ENCODE results near the gene DOC2B. TPM values are rescaled to one million over a fixed set of nuclear protein-coding genes. Genes with fewer than 3 reads are reported as not detected.

The DOC2B gene
- total RNA-seq, 2 experiments from 2014 or later = not detected

GRCh38 chr17:156094-156621 lies 25.3 kb downstream of the DOC2B start:
- Histone ChIP-seq H3K4me1 (ENCODE audit: insufficient read depth, low read length, poor library complexity, severe bottlenecking) (no peaks in the 10 kb centered on the region), H3K27ac (ENCODE audit: low read depth, low read length, poor library complexity, severe bottlenecking) (no peak overlapping the region), H2AFZ (ENCODE audit: low read length) (no peak overlapping the region), H3K79me2 (ENCODE audit: insufficient read depth, low read depth, low read length) (no peaks in the 10 kb centered on the region), H3K4me3 (ENCODE audit: low read depth, low read length, poor library complexity, severe bottlenecking) (no peak overlapping the region), H3K4me2 (ENCODE audit: low read length) (no peak overlapping the region), H3K9me2 (ENCODE audit: insufficient read depth, low read length) (no peaks in the 10 kb centered on the region), H4K20me1 (ENCODE audit: insufficient read depth, low read length) (no peaks in the 10 kb centered on the region), H3K9me3 (ENCODE audit: low read length) (no peaks in the 10 kb centered on the region), H3K36me3 (ENCODE audit: insufficient read depth, low read length) (no peaks in the 10 kb centered on the region)
- no TSS peak for BruUV-seq (replicated peaks)
- ChIA-PET CTCF (ENCODE audit: unreplicated experiment) (no interaction called here), POLR2A (no interaction called here)
- intact Hi-C loops (cut with micrococcal nuclease; ENCODE audit: unreplicated experiment) = no loop called here
- DNase-seq (ENCODE audit: low spot score) = no peak
- TF ChIP-seq EZH2phosphoT487 (IDR thresholded peaks at IDR 0.05; ENCODE audit: borderline replicate concordance, low read depth, low read length) (no peak), CTCF (conservative IDR thresholded peaks at IDR 0.05; ENCODE audit: low read length) (no peak)

- no peaks in the 10 kb centered on the region for H3K9me2 ChIP-seq (ENCODE audit: insufficient read depth, low read length)
- H2AFZ ChIP-seq (ENCODE audit: low read length) = no peak overlapping the region
- H4K20me1 ChIP-seq (ENCODE audit: insufficient read depth, low read length) = no peaks in the 10 kb centered on the region
- no peak overlapping the region for H3K4me2 ChIP-seq (ENCODE audit: low read length)
- no peak overlapping the region for H3K4me3 ChIP-seq (ENCODE audit: low read depth, low read length, poor library complexity, severe bottlenecking)
- H3K4me1 ChIP-seq (ENCODE audit: insufficient read depth, low read length, poor library complexity, severe bottlenecking) = no peaks in the 10 kb centered on the region
- ChIA-PET POLR2A (no interaction called here), CTCF (ENCODE audit: unreplicated experiment) (no interaction called here)
- H3K27ac ChIP-seq (ENCODE audit: low read depth, low read length, poor library complexity, severe bottlenecking) = no peak overlapping the region
- TF ChIP-seq EZH2phosphoT487 (IDR thresholded peaks at IDR 0.05; ENCODE audit: borderline replicate concordance, low read depth, low read length) (no peak), CTCF (conservative IDR thresholded peaks at IDR 0.05; ENCODE audit: low read length) (no peak)
- intact Hi-C loops (cut with micrococcal nuclease; ENCODE audit: unreplicated experiment) = no loop called here
- no peaks in the 10 kb centered on the region for H3K9me3 ChIP-seq (ENCODE audit: low read length)
- no TSS peak for BruUV-seq (replicated peaks)
- no peaks in the 10 kb centered on the region for H3K79me2 ChIP-seq (ENCODE audit: insufficient read depth, low read depth, low read length)
- no peak for DNase-seq (ENCODE audit: low spot score)
- H3K36me3 ChIP-seq (ENCODE audit: insufficient read depth, low read length) = no peaks in the 10 kb centered on the region
Measured at GRCh38 chr17:155576-155975, 25.9 kb downstream of the DOC2B start.

GRCh38 chr17:153851-154250 lies 27.6 kb downstream of the DOC2B start:
- ChIA-PET POLR2A (no interaction called here), CTCF (ENCODE audit: unreplicated experiment) (no interaction called here)
- no peaks in the 10 kb centered on the region for H3K4me1 ChIP-seq (ENCODE audit: insufficient read depth, low read length, poor library complexity, severe bottlenecking)
- no peak for DNase-seq (ENCODE audit: low spot score)
- H3K36me3 ChIP-seq (ENCODE audit: insufficient read depth, low read length) = no peaks in the 10 kb centered on the region
- no peak overlapping the region for H3K4me3 ChIP-seq (ENCODE audit: low read depth, low read length, poor library complexity, severe bottlenecking)
- no peak overlapping the region for H3K27ac ChIP-seq (ENCODE audit: low read depth, low read length, poor library complexity, severe bottlenecking)
- no peaks in the 10 kb centered on the region for H3K9me3 ChIP-seq (ENCODE audit: low read length)
- intact Hi-C loops (cut with micrococcal nuclease; ENCODE audit: unreplicated experiment) = no loop called here
- BruUV-seq (replicated peaks) = no TSS peak
- H3K9me2 ChIP-seq (ENCODE audit: insufficient read depth, low read length) = no peaks in the 10 kb centered on the region
- H2AFZ ChIP-seq (ENCODE audit: low read length) = no peak overlapping the region
- no peak overlapping the region for H3K4me2 ChIP-seq (ENCODE audit: low read length)
- H4K20me1 ChIP-seq (ENCODE audit: insufficient read depth, low read length) = no peaks in the 10 kb centered on the region
- H3K79me2 ChIP-seq (ENCODE audit: insufficient read depth, low read depth, low read length) = no peaks in the 10 kb centered on the region
- no peak for TF ChIP-seq CTCF (conservative IDR thresholded peaks at IDR 0.05; ENCODE audit: low read length)
- TF ChIP-seq EZH2phosphoT487 (IDR thresholded peaks at IDR 0.05; ENCODE audit: borderline replicate concordance, low read depth, low read length) = no peak
